ENCODE measurements around the gene HSPA2.
"Not testable (repeated sequence)": the region's sequence is repeated elsewhere in the genome, so short reads cannot be mapped to it uniquely, and the experiment has no call there.

Gene HSPA2

GRCh38 chr14:64515053-64515452, 25.5 kb upstream of the HSPA2 start:
- no peak for DNase-seq (ENCODE audit: low spot score)

DNA sequence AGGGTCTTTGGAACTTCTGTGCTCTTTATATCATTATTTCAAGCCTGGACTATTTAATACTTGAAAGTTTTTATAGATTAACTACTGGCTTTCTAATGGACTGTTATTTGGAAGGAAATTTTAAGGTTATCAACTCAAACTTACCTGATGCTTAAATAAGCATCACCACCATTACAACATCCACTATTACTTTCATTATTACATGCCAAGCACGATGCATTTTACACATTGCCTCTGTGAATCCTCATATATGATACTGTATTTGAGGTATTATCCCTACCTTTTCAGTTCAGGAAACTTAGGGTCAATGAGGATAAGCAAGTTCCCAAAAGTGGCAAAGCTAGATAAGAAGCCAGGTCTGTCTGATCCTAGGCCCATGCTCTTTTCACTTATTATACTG, 23.6 kb upstream of the HSPA2 start:
- DNase-seq (ENCODE audit: low spot score): no peak

GRCh38 chr14:64517667-64518066, 22.9 kb upstream of the HSPA2 start:
- DNase-seq (ENCODE audit: low spot score): not testable (repeated sequence)

GRCh38 chr14:64518229-64518628, 22.3 kb upstream of the HSPA2 start:
- DNase-seq (ENCODE audit: low spot score): no peak

DNA sequence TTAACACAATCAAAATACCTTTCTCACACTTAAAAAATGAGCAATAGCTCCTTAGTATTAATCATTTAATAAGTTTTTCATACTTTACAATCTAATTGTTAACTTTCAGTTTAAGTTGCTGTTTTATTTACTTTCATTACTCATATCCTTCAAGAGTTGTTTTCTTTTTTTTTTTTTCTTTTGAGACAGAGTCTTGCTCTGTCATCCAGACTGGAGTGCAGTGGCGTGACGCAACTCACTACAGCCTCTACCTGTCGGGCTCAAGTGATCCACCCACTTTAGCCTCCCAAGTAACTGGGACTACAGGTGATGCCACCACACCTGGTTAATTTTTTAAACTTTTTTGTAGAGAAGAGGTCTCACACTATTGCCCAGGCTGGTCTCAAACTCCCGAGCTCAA, 19.8 kb upstream of the HSPA2 start:
- DNase-seq (ENCODE audit: low spot score): no peak

DNA sequence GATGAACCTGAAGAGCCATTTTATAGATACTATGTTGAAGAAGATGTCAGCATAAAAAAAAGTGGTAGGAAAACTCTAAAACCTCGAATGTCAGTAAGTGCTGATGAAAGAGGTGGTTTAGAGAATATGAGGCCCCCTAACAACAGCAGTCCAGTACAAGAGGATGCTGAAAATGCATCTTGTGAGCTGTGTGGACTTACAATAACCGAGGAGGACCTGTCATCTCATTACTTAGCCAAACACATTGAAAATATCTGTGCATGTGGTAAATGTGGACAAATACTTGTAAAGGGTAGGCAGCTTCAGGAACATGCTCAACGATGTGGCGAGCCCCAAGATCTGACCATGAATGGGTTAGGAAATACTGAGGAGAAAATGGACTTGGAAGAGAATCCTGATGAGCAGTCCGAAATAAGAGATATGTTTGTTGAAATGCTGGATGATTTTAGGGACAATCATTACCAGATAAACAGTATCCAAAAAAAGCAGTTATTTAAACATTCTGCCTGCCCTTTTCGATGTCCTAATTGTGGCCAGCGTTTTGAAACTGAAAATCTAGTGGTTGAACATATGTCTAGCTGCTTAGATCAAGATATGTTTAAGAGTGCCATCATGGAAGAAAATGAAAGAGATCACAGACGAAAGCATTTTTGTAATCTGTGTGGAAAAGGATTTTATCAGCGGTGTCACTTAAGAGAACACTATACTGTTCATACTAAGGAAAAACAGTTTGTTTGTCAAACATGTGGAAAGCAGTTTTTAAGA, 17.8 kb upstream of the HSPA2 start:
- no peak for DNase-seq (ENCODE audit: low spot score)

GRCh38 chr14:64525354-64525753, 15.2 kb upstream of the HSPA2 start:
- DNase-seq (ENCODE audit: low spot score): no peak

GRCh38 chr14:64531567-64531966, 9.0 kb upstream of the HSPA2 start:
- no peak for DNase-seq (ENCODE audit: low spot score)

GRCh38 chr14:64536488-64537245, 3.9 kb upstream of the HSPA2 start:
- DNase-seq (ENCODE audit: low spot score): no peak

- DNase-seq (ENCODE audit: low spot score): no peak
These were observed 875 bp downstream of the HSPA2 start for GRCh38 chr14:64541261-64541971.

DNA sequence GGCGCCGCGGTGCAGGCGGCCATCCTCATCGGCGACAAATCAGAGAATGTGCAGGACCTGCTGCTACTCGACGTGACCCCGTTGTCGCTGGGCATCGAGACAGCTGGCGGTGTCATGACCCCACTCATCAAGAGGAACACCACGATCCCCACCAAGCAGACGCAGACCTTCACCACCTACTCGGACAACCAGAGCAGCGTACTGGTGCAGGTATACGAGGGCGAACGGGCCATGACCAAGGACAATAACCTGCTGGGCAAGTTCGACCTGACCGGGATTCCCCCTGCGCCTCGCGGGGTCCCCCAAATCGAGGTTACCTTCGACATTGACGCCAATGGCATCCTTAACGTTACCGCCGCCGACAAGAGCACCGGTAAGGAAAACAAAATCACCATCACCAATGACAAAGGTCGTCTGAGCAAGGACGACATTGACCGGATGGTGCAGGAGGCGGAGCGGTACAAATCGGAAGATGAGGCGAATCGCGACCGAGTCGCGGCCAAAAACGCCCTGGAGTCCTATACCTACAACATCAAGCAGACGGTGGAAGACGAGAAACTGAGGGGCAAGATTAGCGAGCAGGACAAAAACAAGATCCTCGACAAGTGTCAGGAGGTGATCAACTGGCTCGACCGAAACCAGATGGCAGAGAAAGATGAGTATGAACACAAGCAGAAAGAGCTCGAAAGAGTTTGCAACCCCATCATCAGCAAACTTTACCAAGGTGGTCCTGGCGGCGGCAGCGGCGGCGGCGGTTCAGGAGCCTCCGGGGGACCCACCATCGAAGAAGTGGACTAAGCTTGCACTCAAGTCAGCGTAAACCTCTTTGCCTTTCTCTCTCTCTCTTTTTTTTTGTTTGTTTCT, 1.7 kb downstream of the HSPA2 start:
- DNase-seq (ENCODE audit: low spot score): no peak

GRCh38 chr14:64542836-64543201, 2.3 kb downstream of the HSPA2 start:
- no peak for DNase-seq (ENCODE audit: low spot score)

GRCh38 chr14:64544607-64545312, 4.2 kb downstream of the HSPA2 start:
- DNase-seq (ENCODE audit: low spot score): no peak

DNA sequence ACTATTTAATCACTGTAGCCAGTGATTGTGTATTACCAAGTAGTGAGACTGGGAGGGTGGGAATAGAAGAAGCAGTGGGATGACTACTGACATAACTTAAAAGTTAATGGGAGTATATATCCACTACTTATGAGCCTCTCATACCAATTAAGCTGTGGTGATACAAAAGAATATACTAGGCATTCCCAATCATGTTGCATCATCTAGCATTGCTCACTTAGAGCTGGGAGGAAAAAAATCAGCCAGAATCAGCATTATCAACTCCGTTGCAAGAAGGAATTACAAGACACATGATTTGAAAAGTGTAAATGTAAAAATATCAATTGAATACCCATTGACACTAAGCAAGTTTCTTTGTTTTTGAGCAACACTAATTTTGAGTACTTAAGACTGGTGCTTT, 8.5 kb downstream of the HSPA2 start:
- no peak for DNase-seq (ENCODE audit: low spot score)

- no peak for DNase-seq (ENCODE audit: low spot score)
These were observed 9.5 kb downstream of the HSPA2 start, which contains the start of gene PPP1R36 for GRCh38 chr14:64549791-64550620. PPP1R36 (plus strand) TSS chr14:64549961; CDS start chr14:64549998, 37 bp downstream.

DNA sequence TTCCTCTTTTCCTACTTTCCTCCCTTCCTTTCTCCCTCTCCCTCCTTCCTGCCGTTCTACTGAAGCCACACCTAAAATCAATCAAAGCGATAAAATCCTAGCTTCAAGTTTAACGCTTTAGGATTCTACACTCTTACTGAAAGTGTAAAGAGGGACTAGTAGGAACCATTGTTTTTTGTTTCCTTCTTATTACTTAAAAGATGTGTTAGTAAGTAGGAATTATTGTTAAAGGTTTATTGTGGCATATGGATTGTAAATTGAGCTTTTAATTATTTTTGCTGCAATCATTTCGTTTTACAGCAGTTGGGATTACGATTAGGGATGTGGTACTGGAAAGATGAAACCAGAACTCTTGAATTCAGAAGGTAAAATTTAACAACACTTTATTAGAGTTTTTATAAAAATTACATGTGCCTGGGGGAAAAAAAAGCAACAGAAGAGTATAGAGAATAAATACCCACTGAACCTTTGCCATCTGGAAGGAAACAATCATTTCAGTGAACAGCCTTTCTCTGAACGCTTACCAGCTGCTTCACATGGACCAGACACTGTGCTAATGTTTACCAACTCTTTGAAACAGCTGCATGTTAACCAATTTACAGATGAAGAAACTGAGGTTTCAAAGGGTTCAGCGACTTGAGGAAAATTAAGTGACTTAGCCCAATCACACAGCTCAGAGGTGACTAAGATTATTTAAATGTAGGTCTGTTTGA, 10.2 kb downstream of the HSPA2 start:
- no peak for DNase-seq (ENCODE audit: low spot score)

GRCh38 chr14:64554556-64554955, 14.0 kb downstream of the HSPA2 start:
- no peak for DNase-seq (ENCODE audit: low spot score)

DNA sequence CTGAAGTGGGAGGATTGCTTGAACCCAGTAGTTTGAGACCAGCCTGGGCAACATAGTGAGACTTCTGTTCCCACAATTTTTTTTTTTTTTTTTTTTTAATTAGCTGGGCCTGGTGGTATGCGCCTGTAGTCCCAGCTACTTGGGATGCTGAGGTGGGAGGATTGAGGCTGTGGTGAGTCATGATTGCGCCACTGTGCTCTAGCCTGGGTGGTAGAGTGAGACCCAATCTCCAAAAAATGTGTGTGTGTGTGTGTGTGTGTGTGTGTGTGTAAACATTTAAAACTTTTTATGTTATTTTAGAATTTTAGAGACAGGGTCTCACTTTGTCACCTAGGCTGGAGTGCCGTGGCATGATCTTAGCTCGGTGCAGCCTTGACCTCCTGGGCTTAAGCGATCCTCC, 16.0 kb downstream of the HSPA2 start:
- no peak for DNase-seq (ENCODE audit: low spot score)

DNA sequence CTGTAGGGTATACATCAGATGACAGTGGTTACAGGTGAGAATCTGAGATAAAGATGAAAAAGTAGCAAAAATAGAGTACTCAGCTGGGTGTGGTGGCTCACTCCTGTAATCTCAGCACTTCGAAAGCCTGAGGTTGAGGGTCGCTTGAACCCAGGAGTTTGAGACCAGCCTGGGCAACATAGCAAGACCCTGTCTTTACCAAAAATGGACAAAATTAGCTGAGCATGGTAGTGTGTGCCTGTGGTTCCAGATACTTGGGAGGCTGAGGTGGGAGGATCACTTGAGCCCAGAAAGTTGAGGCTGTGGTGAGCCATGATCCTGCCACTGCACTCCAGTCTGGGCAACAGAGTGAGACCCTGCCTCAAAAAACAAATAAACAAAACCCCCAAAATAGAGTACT, 17.7 kb downstream of the HSPA2 start:
- not testable (repeated sequence) for DNase-seq (ENCODE audit: low spot score)

GRCh38 chr14:64561631-64562030, 21.1 kb downstream of the HSPA2 start:
- no peak for DNase-seq (ENCODE audit: low spot score)
